Effector memory CD8-positive, alpha-beta T cell (primary cell): ENCODE data around the gene HAX1.

Experiments
- ATAC-seq: fragments of 150-1000 bp; cut with Tn5 transposase; replicated peaks from 2 replicates; pipeline ENCODE4 v1.10.0; 2021; ENCODE audit warnings: mild to moderate bottlenecking, moderate library complexity
- DNase-seq, 3 experiments: peaks; one replicate each; pipeline ENCODE4 v3.0.0; 2021
- H3K27ac Mint-ChIP-seq, 2 donors: one replicate each; pipeline ENCODE4 v1.8.0; 2022; ENCODE audit warnings: mild to moderate bottlenecking in 2 of 2, mixed read lengths in 2 of 2, moderate library complexity in 2 of 2
- H3K27me3 Mint-ChIP-seq, 2 donors: one replicate each; pipeline ENCODE4 v1.8.0; 2022; ENCODE audit warnings: mixed read lengths in 2 of 2
- H3K36me3 Mint-ChIP-seq: one replicate; pipeline ENCODE4 v1.8.0; 2022; ENCODE audit warnings: mild to moderate bottlenecking, moderate library complexity, mixed read lengths; ENCODE audit not compliant: insufficient read depth
- H3K4me1 Mint-ChIP-seq, 2 donors: one replicate each; pipeline ENCODE4 v1.8.0; 2022; ENCODE audit warnings: low read depth in 2 of 2, mixed read lengths in 2 of 2
- H3K4me3 Mint-ChIP-seq, 2 donors: one replicate each; pipeline ENCODE4 v1.8.0; 2022; ENCODE audit warnings: mild to moderate bottlenecking in 2 of 2, mixed read lengths in 2 of 2, moderate library complexity in 2 of 2
- H3K9me3 Mint-ChIP-seq, 2 donors: one replicate each; pipeline ENCODE4 v1.8.0; 2022; ENCODE audit warnings: mixed read lengths in 2 of 2

Gene HAX1

GRCh38 chr1:154324241-154324640, 51.8 kb downstream of the HAX1 start:
- DNase-seq (no peak), ATAC-seq (no peak)
- peaks cover 27 to 33% of the 10 kb centered on the region in 2 donors for H3K4me1 Mint-ChIP-seq
- H3K27ac Mint-ChIP-seq: peak overlapping the region; percentile 87 to 90
- H3K27me3 Mint-ChIP-seq: no peaks in the 10 kb centered on the region
- peaks cover 5% of the 10 kb centered on the region for H3K36me3 Mint-ChIP-seq
- H3K4me3 Mint-ChIP-seq: peak overlapping the region; percentile 90 to 92
- H3K9me3 Mint-ChIP-seq: no peaks in the 10 kb centered on the region

GRCh38 chr1:154324669-154325582, 52.5 kb downstream of the HAX1 start, which contains the start of gene ATP8B2:
TSS of gene ATP8B2 (plus strand) at chr1:154325525. CDS start at chr1:154328142, 2,617 bp downstream.
- peak within 1 kb of the TSS; percentile 87 to 90 for H3K27ac Mint-ChIP-seq
- peak within 1 kb of the TSS; percentile 90 to 92 for H3K4me3 Mint-ChIP-seq
- DNase-seq (peak; percentile 77 to 80 (median 77)), ATAC-seq (peak; percentile 61)
- H3K36me3 Mint-ChIP-seq: peaks cover 5% of the 10 kb centered on the region
- H3K4me1 Mint-ChIP-seq: peaks cover 34 to 40% of the 10 kb centered on the region in 2 donors
- no peaks in the 10 kb centered on the region for H3K9me3 Mint-ChIP-seq
- H3K27me3 Mint-ChIP-seq: no peaks in the 10 kb centered on the region
